Skin epidermis (tissue), 12 donors: Measurements from ENCODE around the gene LRBA.

ENCODE experiments used
- H3K27ac ChIP-seq, 21 experiments: fragments of 200-600 bp; sonication (generic) in 11 of 21; one replicate each; pipeline ENCODE4 v1.5.0; 2020; ENCODE audit warnings: mild to moderate bottlenecking in 3 of 21, inconsistent platforms in 2 of 21, moderate library complexity in 2 of 21
- H3K4me3 ChIP-seq, 7 experiments: fragments of 200-600 bp; sonication (generic) in 2 of 7; one replicate each; pipeline ENCODE4 v1.5.0; 2020; ENCODE audit warnings: inconsistent platforms in 2 of 7, mild to moderate bottlenecking in 2 of 7, moderate library complexity in 1 of 7

LRBA gene

GRCh38 chr4:150231107-150231770 is 783.8 kb downstream of the LRBA start:
- no peak overlapping the region for H3K4me3 ChIP-seq
- no peak overlapping the region for H3K27ac ChIP-seq

DNA sequence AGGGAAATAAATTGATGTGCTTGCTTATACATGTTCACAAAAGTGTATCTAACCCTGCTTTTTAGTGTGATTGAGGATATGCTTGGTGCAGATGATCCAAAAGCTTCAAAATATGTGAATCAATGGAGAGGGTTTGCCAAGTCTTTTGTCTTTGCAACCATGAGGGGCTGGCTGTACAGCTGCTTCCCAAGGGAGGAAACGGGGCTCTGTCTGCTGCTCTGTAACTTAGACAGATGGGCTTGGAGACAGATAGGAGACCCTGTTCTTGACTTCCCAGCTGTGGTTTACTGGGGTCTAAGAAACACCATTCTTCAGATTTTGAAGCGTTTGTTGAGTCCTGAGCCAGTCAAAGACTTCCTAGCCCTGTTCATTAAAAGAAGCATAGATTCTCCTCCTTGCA is 784.5 kb downstream of the LRBA start:
- no peak overlapping the region for H3K4me3 ChIP-seq
- no peak overlapping the region for H3K27ac ChIP-seq

GRCh38 chr4:150229520-150229919 is 785.6 kb downstream of the LRBA start:
- Histone ChIP-seq H3K27ac (no peak overlapping the region), H3K4me3 (no peak overlapping the region)

GRCh38 chr4:150224896-150225591 is 790.0 kb downstream of the LRBA start:
- Histone ChIP-seq H3K27ac (peak overlapping the region in 2 of 21 experiments; percentile 19 to 51), H3K4me3 (no peak overlapping the region)

DNA sequence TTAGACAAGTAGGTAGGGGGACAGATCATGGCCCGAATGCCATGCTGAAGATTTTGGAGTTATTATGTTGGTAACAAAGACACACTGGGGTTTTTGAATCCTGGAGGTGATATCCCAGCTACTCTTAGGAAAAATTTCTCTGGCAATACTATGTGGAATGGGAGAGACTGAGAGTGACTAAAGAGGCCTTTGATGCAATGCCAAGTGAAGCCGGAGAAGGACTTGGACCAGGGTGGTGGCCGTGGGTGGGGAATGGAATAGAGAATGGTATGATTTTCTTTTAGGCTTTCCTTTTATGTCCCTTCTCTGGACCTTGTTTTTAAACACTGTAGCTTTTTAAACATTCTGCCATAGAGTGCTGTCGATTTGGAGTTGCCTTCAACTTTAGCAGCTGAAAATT is 795.2 kb downstream of the LRBA start:
- H3K27ac ChIP-seq, result no peak overlapping the region

DNA sequence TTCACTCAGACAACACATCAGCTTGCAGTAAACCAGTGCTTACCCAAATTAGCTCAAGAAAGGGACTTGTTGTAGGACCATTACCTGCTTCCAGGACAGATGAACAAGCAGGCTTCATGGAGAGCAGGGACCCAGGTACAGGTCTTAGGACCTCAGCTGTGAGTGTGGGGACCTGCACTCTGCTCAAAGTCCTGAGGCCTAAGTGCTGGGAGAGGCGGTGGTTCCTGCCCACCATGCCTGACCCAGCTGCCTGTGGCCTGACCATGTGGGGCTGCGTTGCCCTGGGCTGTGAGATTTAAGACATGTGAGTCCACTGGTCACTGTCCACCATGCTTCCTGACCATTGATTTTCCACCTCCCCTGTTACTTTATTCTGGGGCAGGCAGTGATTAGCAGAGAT is 796.6 kb downstream of the LRBA start:
- no peak overlapping the region for H3K27ac ChIP-seq
- H3K4me3 ChIP-seq, result no peak overlapping the region

More for the DNA sequence above, 795.2 kb downstream of the LRBA start:
- no peak overlapping the region for H3K4me3 ChIP-seq

DNA sequence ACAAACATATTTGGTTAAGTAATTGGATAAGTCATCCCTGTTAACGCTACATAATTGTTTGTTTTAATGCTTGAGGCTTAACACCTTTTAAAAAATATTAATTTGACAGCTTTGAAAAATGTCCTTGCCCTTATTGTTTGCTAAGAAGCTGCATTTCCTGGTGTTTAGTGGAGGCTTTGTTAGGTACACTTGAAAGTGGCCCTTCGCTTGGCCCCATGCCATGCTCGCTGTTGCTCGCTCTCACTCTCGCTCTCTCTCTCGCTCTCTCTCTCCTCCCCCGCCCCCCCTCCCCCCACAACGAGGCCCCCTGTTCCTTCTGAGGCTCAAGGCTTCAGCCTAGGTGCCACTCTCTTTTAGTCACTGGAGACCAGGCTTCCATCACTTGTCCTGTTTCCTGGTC is 797.3 kb downstream of the LRBA start:
- no peak overlapping the region for H3K27ac ChIP-seq

GRCh38 chr4:150217192-150217591 is 797.9 kb downstream of the LRBA start:
- Histone ChIP-seq H3K4me3 (no peak overlapping the region), H3K27ac (peak overlapping the region in 1 of 21 experiments; percentile 14)

More for the DNA sequence above, 797.3 kb downstream of the LRBA start:
- H3K4me3 ChIP-seq, result no peak overlapping the region

DNA sequence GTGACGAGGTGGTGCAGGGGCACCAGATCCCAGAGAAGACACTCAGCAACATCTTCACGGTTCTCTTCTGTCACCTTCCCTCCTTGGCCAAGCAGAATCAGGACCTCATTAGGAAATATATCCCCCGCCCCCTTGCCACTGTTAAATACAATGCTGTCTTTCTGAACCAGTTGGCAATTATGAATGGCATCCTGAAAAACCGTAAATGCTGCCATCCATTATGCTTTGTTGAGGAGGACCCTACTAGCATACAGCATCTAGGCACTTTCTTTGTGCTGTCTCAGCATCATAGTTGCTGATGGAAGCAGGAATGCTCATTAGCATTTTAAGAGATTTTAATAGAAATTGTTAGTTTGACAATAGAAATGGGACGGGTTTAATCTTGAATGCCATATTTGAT is 798.4 kb downstream of the LRBA start:
- Histone ChIP-seq H3K27ac (peak overlapping the region in 1 of 21 experiments; percentile 14), H3K4me3 (no peak overlapping the region)

DNA sequence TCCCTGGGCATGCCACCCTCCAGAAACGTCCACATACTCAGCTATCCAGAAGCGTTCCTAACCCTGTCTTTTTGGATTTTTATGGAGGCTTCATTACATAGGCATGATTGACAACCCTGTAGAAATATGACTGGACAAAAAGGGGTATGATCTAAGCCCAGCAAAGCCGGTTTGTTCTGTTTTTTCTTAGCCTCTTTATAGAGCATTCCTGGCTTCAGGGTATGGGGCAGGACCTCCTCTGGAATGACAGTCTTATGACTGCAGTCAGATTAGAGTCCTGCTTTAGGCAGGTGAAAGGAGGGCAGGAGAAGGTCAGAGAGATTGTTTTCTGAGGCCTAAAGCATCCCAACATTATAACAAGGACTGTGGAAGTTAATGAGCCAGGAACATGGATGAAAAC is 799.5 kb downstream of the LRBA start:
- H3K4me3 ChIP-seq, result no peak overlapping the region
- no peak overlapping the region for H3K27ac ChIP-seq
